Myocyte (in vitro differentiated cells): Measurements from ENCODE around the gene PAK3. TPM values are rescaled to one million over a fixed set of nuclear protein-coding genes. Genes with fewer than 3 reads are reported as not detected.

Experiments
- DNase-seq: peaks from one replicate; pipeline ENCODE4 v3.0.0-alpha.2; 2012; ENCODE audit warnings: low read depth
- polyA plus RNA-seq: library from polyadenylated mRNA; unstranded; fragments of >200 nt; gene quantifications from one replicate; pipeline ENCODE4 v1.2.1, GENCODE V29; 2012; ENCODE audit warnings: missing spikeins
- total RNA-seq: library from RNA; depleted of rRNA; stranded (reverse); fragments of >200 nt; gene quantifications from 2 replicates; pipeline ENCODE4 v1.2.3, GENCODE V29; 2014

PAK3 gene
- not detected in 2 replicates for total RNA-seq
- 0.01 TPM for polyA plus RNA-seq

DNA sequence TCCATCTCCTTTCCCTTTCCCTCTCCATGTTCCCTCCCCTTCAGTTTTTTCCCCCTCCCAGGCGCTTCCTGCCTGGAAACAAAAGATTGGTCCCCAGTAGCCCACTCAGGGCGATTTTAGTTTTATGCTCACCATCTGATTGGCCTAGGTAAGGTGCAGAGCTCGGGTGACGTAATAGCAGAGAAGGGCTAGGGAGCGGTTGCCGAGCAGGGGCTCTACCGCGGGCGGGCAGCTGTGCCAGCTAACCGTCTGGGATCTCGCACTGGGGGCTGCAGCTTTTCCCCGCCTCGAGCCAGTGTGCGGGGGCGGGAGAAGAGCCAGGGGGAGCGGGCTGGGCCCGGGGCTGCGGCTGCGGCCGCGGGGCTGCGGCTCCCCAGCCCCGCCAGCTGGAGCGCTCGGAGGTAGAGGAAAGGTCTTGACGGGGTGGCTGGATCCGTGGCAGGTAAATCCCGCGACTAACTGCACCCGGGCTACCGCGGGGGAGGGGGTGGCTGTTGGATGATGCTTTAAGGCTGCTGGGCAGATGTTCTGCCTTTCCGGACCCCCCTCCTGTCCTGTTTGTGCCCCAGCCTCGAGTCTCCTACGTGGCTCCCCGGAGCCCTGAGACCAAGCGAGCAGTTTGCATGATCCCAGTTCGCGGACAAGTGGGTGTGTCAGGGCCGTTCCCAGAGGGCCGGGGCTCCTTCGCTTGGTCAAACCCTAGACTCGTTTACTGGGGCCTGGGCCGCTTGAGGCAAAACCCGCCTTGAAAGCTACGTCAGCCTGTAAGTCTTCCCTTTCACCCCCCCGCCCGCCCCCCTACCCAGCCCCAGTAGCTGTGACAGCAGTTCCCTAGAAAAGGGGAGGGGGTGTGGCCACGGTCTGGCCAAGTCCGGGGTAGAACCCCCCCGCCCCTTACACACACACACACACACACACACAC is at the start of gene PAK3:
Gene PAK3 (plus strand): TSS at position 218 of the 922 bp plus-strand sequence. CDS start 26,913 bp downstream, outside the sequence.
- DNase-seq, result peak; percentile 20

- DNase-seq, result no peak
Observed at GRCh38 chrX:111047575-111047974, 48.4 kb upstream of the PAK3 start.

DNA sequence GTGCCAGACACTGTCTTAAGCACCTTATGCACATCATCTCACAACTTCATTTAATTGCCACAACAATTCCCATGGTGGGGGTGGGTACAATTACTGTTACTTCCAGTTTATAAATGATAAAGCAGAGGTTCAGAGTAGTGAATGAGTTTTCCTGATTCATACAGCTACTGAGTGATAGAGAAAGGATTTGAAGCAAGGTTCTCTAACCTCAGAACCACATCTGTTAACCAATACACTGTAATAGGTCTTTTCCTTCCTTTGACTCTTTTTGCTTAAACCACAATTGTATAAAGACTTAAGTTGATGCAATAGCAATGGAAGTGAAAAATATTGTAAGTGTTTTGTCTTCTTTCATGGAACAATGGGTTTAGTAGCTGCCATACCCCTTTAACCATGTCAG is 43.5 kb upstream of the PAK3 start:
- no peak for DNase-seq

GRCh38 chrX:111071542-111072277 is 24.3 kb upstream of the PAK3 start:
- no peak for DNase-seq

DNA sequence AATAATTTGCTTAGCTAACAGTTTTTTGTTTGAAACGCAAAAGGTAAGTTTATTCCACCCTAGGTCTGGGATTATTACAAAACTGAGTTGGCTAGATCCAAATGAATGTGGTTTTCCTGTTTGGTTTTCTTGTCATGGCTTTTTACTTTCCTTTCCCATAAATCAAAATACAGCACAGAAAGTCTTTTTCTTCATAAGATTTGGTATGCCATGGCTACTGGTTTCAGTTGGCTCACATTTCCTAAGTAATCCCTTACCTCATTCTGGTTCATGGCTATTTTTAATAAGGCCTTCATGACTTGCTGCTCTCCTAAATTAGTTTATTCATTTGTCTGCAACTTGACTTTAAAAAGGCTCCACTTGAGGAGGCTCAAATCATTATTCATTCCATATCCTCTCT is 12.9 kb upstream of the PAK3 start:
- DNase-seq, result no peak

GRCh38 chrX:111086591-111087006 is 9.4 kb upstream of the PAK3 start:
- DNase-seq, result no peak

DNA sequence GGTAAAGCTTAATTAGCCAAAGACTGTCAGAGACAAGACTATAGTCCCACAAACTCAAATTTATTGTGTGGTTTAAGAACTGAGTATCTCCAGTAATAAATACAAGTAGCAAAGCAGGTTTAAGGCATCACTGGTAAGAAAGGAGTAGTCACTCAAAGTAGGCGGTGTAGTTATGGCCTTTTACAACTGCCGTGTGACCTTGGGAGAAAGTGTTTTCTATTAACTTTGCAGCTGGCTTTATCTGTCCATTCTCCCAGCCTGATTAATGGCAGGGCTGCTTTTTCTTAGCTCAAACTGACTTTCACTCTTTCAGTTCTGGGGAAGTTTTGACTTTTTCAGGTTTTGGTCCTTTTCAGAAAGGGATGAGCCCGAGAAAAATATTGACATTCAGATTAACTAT is 7.4 kb upstream of the PAK3 start:
- DNase-seq, result no peak

GRCh38 chrX:111090458-111090857 is 5.5 kb upstream of the PAK3 start:
- DNase-seq, result no peak

- no peak for DNase-seq
Observed at GRCh38 chrX:111098874-111099273, 2.9 kb downstream of the PAK3 start.

DNA sequence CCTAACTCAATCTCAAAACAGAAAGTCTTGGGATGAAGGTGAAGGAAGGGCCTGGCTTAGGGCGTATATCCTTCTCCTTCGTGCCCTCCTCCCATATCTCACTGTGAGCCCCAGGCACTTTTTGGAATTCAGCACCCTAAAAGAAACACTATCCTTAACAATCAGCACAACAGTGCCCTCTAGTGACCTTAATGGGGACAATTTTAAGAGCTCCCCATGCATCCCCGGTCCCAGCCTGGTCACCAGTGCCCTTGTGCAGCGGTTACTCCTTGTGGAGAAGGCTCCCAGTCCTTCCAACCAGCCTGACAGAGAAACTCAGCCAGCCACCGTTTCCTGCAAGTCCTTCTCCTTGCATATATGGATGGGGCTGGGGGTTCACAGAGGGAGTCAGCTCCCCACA is 4.2 kb downstream of the PAK3 start:
- peak; percentile 48 for DNase-seq

- no peak for DNase-seq
Observed at GRCh38 chrX:111101580-111101979, 5.6 kb downstream of the PAK3 start.

DNA sequence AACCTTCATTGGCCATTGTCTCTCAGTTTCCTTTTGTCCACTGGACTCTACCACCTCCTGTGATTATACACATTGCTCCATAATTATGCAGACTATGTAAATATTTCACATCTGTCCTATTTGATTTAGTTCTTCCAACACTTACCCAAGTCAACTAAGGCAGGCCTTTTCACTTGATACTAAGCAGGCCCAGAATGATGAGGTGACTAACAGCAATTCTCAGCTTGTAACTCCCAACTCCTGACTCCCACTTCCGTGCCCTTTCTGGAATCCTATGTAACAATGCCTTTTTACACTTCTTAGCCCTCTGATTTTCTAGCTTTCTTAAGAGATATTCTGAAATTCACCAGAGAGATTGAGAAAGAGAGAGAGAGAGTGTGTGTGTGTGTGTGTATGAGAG is 6.6 kb downstream of the PAK3 start:
- no peak for DNase-seq

GRCh38 chrX:111103246-111103645 is 7.3 kb downstream of the PAK3 start:
- no peak for DNase-seq

GRCh38 chrX:111110098-111110775 is 14.2 kb downstream of the PAK3 start:
- no peak for DNase-seq

- DNase-seq, result no peak
Observed at GRCh38 chrX:111114806-111115205, 18.8 kb downstream of the PAK3 start.

GRCh38 chrX:111116666-111117065 is 20.7 kb downstream of the PAK3 start:
- DNase-seq, result no peak

DNA sequence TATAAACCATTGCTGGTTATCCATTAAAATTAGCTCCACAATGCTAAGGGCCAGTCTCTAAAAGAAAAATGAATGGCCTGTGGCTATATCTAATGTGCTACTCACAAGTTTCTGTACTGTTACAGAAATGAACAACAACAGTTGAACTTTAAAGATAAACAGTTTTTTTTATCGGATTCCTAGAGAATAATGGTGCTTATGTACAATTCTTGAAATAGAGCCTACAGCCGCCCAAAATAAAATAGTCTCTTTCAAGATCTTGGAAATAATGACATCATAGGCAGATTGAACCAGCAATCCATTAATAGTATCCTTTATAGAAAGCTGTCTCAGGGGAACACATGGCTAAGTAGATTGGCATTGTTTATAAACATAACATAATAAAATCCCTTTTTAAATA is 23.4 kb downstream of the PAK3 start:
- no peak for DNase-seq

DNA sequence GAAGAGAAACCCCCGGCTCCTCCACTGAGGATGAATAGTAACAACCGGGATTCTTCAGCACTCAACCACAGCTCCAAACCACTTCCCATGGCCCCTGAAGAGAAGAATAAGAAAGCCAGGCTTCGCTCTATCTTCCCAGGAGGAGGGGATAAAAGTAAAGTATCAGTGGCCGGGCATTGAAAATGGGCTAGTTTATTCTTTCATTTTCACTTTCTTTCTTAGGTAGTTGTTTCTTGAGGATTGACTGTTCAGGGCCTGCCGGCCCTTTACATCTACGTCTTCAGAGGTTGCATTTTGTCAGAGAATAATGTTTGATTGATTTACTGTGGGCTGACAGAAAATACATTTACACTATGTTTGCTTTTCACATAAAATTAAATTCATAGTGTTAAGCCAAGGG is 27.1 kb downstream of the PAK3 start:
- DNase-seq, result no peak

DNA sequence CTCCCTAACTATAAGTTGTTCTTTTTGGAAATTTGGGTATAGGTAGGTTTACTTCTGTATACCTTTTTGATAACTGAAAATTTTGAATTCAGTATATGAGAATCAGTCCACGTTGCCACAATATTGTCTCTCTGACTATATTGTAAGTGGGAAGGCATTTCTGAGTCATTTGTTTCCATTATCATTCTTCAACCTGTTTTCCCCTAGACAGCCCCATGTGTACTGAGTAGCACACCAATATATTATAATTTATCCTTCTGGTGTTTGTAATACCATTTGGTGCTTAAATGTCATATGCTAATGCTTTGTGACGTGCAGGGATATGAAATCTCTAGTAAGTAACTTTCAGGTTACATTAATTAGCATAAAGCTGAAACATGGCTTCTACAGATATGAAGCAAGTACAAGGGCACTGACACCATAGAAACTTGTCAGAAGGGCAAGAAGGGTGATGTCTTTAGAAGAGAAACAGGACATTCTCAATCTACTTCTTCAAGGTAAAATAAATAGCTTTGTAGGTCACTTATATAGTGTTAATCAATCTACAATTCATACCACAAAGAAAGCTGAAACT is 27.7 kb downstream of the PAK3 start:
- DNase-seq, result no peak

DNA sequence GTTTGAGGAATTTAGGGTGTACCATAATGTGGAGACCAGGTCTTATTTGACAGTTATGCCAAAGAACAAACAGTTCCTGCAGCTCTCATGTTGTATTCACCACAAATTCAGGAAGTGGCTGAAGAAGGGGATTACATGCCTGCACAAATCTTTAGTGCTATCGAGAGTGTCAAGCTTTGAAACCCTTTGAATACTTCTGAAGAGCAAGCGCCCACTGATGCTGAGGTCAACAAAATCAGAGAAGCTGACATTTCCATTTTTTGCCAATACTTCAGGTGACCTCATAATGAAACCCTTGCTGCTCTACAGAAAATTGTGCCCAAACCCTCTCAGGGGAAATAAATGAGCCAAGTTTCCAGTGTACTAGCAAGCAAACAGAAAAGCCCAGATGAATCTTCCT is 28.4 kb downstream of the PAK3 start:
- no peak for DNase-seq

DNA sequence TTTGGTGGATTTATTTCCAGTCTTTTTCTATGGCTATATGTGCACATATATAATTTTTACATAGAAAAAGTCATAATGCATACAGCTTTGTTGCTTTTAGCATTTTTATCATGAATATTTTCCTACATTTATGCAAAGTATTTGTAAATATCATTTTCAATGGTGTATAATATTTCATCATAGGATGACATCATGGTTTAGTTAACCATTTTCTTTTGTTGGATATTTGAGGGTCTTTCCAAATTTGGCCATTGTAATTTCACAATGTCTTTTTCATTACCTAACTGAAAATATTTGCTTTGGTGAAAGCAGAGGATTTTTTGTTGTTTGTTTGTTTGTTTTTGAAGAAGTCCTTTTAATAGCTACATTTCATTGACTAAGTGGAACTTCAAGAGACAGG is 31.0 kb downstream of the PAK3 start:
- DNase-seq, result no peak
